OCI-LY3 (cell line): ENCODE results near the gene MTHFD1L.

Source experiments
- H2AFZ ChIP-seq: fragments of 200-600, 300-600 bp; shearing (Covaris generic); 2 replicates; pipeline ENCODE4 v1.6.0; 2014; ENCODE audit warnings: antibody characterized with exemption, low read depth, low read length
- H3K27ac ChIP-seq: fragments of 200-600, 300-600 bp; sonication (generic); 2 replicates; pipeline ENCODE4 v1.5.1; 2014; ENCODE audit warnings: mild to moderate bottlenecking, low read length, moderate library complexity, mixed read lengths
- H3K27me3 ChIP-seq: fragments of 200-600, 300-600 bp; sonication (generic); 2 replicates; pipeline ENCODE4 v1.6.1; 2014; ENCODE audit warnings: low read depth, low read length, mixed read lengths
- H3K36me3 ChIP-seq: fragments of 200-600, 300-600 bp; sonication (generic); replicated peaks from 2 replicates; pipeline ENCODE3; 2014; ENCODE audit warnings: low read depth, low read length, mixed read lengths
- H3K4me1 ChIP-seq: fragments of 300-600, 200-600 bp; sonication (generic); 2 replicates; pipeline ENCODE4 v1.6.1; 2014; ENCODE audit warnings: low read length, mixed read lengths
- H3K4me2 ChIP-seq: fragments of 200-600, 300-600 bp; sonication (generic); 2 replicates; pipeline ENCODE4 v1.6.1; 2014; ENCODE audit warnings: low read length, mixed read lengths
- H3K4me3 ChIP-seq: fragments of 300-600, 200-600 bp; sonication (generic); 2 replicates; pipeline ENCODE4 v1.5.1; 2014; ENCODE audit warnings: antibody characterized with exemption, mild to moderate bottlenecking, low read length, moderate library complexity
- H3K79me2 ChIP-seq: fragments of 300-600, 200-600 bp; shearing (Covaris generic); 2 replicates; pipeline ENCODE4 v1.6.1; 2014; ENCODE audit warnings: mild to moderate bottlenecking, low read length, mixed read lengths
- H3K9ac ChIP-seq: fragments of 300-600, 200-600 bp; shearing (Covaris generic); 2 replicates; pipeline ENCODE4 v1.6.0; 2014; ENCODE audit warnings: mild to moderate bottlenecking, low read length, moderate library complexity
- H3K9me3 ChIP-seq: fragments of 200-600, 300-600 bp; shearing (Covaris generic); 2 replicates; pipeline ENCODE4 v1.6.1; 2014; ENCODE audit warnings: low read length, mixed read lengths; ENCODE audit not compliant: insufficient read depth
- H4K20me1 ChIP-seq: fragments of 200-600, 300-600 bp; sonication (generic); 2 replicates; pipeline ENCODE4 v1.6.1; 2016; ENCODE audit warnings: low read length, mixed read lengths; ENCODE audit not compliant: insufficient read depth
- EZH2phosphoT487 ChIP-seq: fragments of 200-600 bp; shearing (Covaris generic); IDR thresholded peaks from 2 replicates; pipeline ENCODE4 v1.6.1; 2018; ENCODE audit warnings: antibody characterized with exemption, mixed run types, low read depth
- TF ChIP-seq, protein P1 (sequence below): fragments of 200-600, 300-600 bp; sonication (generic); IDR thresholded peaks from 2 replicates; pipeline ENCODE4 v1.5.1; 2014; ENCODE audit warnings: antibody characterized with exemption, low read length, low read depth

The MTHFD1L gene

DNA sequence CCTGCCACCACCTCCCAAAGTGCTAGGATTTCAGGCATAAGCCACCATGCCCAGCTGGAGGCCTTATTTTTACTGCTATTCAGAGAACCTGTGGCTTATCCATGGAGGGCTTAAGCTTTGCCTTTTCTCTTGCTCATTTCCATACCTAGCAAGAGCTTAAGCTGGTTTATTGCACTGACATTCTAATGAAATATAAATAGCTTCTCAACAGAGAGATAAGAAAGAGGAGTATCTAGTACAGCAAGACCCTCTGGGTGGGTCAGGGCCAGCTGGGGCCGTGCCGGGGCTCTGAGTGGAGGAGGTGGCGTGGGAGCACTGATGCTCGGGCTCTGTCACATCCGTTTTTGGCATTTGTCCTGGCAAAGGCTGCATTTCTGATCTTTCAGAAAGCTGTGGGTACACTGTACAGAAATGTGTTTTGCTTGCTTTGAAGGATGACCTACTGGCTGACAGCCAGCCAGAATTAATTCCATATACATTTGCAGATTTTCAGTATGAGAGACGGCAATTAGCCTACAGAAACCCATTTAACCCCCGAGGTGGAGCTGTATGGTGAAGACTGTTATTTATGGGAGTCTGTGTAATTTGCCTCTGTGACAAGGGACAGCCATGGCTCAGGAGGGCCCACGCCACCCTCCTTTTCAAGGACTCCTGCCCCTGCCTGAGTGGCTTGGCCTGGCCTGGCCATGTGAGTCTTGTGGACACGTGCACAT is 192.7 kb downstream of the MTHFD1L start:
- Histone ChIP-seq H3K79me2 (no peaks in the 10 kb centered on the region), H2AFZ (no peak overlapping the region), H4K20me1 (no peaks in the 10 kb centered on the region), H3K4me2 (no peak overlapping the region), H3K4me3 (no peak overlapping the region), H3K9me3 (no peaks in the 10 kb centered on the region), H3K27ac (no peak overlapping the region), H3K9ac (no peak overlapping the region), H3K4me1 (no peaks in the 10 kb centered on the region), H3K27me3 (no peaks in the 10 kb centered on the region), H3K36me3 (no peaks in the 10 kb centered on the region)
- TF ChIP-seq, protein P1, sequence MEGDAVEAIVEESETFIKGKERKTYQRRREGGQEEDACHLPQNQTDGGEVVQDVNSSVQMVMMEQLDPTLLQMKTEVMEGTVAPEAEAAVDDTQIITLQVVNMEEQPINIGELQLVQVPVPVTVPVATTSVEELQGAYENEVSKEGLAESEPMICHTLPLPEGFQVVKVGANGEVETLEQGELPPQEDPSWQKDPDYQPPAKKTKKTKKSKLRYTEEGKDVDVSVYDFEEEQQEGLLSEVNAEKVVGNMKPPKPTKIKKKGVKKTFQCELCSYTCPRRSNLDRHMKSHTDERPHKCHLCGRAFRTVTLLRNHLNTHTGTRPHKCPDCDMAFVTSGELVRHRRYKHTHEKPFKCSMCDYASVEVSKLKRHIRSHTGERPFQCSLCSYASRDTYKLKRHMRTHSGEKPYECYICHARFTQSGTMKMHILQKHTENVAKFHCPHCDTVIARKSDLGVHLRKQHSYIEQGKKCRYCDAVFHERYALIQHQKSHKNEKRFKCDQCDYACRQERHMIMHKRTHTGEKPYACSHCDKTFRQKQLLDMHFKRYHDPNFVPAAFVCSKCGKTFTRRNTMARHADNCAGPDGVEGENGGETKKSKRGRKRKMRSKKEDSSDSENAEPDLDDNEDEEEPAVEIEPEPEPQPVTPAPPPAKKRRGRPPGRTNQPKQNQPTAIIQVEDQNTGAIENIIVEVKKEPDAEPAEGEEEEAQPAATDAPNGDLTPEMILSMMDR, result no peak
- no peak for TF ChIP-seq EZH2phosphoT487

DNA sequence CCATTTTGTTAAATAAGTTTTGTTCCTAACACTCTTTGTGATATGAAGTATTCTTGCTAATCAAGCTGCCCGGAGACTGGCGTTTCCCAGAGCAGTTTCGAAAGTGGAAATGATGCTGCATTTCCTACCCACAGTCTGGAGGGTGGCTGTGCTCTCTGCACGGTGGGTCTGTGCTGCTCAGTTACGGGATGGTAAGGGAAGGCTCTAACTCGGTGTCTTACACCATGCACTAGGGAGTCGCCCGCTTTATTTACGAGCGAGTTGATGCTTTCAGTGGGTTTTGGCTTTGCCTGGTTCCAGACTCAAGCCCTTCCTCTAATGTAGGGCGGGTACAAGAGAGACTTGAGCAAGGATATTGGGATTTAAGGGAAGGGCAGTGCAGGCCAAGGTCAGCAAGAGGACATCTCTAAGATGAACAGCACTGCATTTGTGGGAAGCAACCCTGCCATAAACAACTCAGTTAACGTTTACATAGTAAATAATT is 194.2 kb downstream of the MTHFD1L start:
- no peak overlapping the region for H3K4me3 ChIP-seq
- no peak overlapping the region for H3K4me2 ChIP-seq
- no peaks in the 10 kb centered on the region for H4K20me1 ChIP-seq
- no peaks in the 10 kb centered on the region for H3K36me3 ChIP-seq
- no peak overlapping the region for H3K9ac ChIP-seq
- no peaks in the 10 kb centered on the region for H3K9me3 ChIP-seq
- no peak overlapping the region for H2AFZ ChIP-seq
- no peak for TF ChIP-seq EZH2phosphoT487
- no peak overlapping the region for H3K27ac ChIP-seq
- no peaks in the 10 kb centered on the region for H3K27me3 ChIP-seq
- H3K79me2 ChIP-seq, result no peaks in the 10 kb centered on the region
- no peaks in the 10 kb centered on the region for H3K4me1 ChIP-seq

DNA sequence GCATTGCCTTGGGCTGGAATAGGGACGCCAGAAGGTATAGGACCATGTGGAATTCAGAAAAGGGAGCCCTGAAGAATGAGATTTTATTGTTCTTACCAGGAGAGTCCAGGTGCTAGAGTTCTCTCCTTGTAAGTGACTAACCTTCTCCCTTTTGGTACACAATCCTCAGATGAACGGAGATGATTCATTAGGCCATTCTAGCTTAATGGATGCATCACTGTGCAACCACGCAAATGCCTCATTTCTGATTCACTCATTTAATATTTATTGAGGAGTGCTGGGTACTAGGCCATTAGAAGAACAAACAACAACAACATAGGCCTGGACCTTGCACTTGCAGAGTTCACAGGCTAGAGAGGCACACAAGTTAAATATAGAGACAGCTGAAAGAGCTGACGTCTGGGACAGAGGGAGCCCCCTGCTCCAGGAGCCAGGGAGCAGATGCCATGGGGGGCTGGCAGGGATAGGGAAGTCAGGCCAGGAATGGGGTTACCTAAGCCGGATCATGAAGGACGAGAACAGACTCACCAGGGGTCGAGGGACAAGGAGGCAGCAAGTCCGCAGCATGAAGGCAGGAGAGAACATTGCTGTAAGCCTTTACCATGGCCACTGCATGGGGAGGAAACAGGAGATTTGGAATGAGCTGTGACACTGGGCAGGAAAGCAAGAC is 194.7 kb downstream of the MTHFD1L start:
- no peaks in the 10 kb centered on the region for H3K79me2 ChIP-seq
- no peaks in the 10 kb centered on the region for H3K4me1 ChIP-seq
- no peaks in the 10 kb centered on the region for H3K36me3 ChIP-seq
- no peak overlapping the region for H3K9ac ChIP-seq
- H3K9me3 ChIP-seq, result no peaks in the 10 kb centered on the region
- H3K27me3 ChIP-seq, result no peaks in the 10 kb centered on the region
- no peak overlapping the region for H3K27ac ChIP-seq
- H2AFZ ChIP-seq, result no peak overlapping the region
- TF ChIP-seq, protein P1, result no peak
- no peak for TF ChIP-seq EZH2phosphoT487
- H3K4me3 ChIP-seq, result no peak overlapping the region
- no peak overlapping the region for H3K4me2 ChIP-seq
- H4K20me1 ChIP-seq, result no peaks in the 10 kb centered on the region

DNA sequence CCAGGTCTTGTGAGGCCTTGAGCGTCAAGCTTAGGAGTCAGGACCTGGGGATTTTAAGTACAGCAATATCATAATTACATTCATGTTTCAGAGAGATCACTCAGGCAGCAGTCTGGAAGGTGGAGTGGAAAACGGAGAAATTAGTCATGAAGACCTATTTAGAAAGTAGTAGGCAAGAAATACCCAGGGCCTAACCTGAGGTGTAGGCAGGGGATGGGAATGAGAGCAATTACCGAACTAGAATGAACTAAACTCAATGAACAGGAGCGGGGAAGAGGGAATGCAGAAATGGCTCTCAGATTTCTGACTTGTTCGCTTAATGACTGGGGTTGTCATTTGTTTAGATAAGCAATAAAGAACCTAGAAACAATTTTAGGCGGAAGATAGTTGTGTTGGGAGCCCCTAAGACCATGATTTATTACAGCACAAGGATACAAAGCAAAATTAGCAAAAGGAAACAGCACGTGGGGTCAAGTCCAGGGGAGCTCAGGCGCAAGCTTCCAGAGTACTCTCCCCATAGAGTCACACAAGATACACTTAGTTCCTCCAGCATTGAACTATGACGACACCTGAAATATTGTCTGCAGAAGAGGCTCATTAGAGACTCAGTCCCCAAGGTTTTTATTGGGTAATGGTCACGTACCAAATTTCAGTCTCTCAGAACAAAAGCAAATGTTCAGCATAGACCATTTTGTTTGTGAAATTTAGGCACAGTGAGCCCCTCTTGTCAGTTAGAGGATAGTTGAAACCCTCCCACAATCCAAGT is 195.4 kb downstream of the MTHFD1L start:
- no peak overlapping the region for H3K4me2 ChIP-seq
- no peaks in the 10 kb centered on the region for H4K20me1 ChIP-seq
- H3K36me3 ChIP-seq, result no peaks in the 10 kb centered on the region
- H3K79me2 ChIP-seq, result no peaks in the 10 kb centered on the region
- no peak overlapping the region for H2AFZ ChIP-seq
- H3K27me3 ChIP-seq, result no peaks in the 10 kb centered on the region
- no peak for TF ChIP-seq EZH2phosphoT487
- TF ChIP-seq, protein P1, result no peak
- H3K27ac ChIP-seq, result no peak overlapping the region
- H3K4me1 ChIP-seq, result no peaks in the 10 kb centered on the region
- H3K9me3 ChIP-seq, result no peaks in the 10 kb centered on the region
- H3K4me3 ChIP-seq, result no peak overlapping the region
- H3K9ac ChIP-seq, result no peak overlapping the region
